ENCODE measurements around the gene FRS3. TPM values are rescaled to one million over a fixed set of nuclear protein-coding genes. Genes with fewer than 3 reads are reported as not detected.

Gene FRS3
- total RNA-seq, 1 experiment from 2014 or later = 4.3 TPM

DNA sequence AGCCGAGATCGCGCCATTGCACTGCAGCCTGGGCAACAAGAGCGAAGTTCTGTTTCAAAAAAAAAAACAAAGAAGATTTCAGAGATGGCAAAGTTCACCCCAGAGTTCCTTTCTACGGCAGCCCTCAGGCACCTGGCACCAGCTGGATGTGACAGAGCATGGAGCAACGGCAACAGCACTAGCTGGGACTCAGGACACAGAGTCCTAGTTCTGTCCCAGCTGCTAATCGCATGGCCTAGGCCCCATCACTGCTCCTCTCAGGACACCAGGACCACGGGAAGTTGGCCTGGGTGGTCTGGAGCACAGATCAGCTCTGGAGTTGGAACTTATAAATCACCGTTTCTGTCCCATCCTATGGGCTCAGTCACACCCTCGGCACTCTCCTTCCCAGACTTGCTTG, 33.6 kb downstream of the FRS3 start:
- intact Hi-C loops (cut with micrococcal nuclease; ENCODE audit: unreplicated experiment) = no loop called here
- Mint-ChIP-seq H3K27ac (ENCODE audit: unreplicated experiment) (no peak overlapping the region), H3K4me3 (ENCODE audit: unreplicated experiment) (no peak overlapping the region), H3K36me3 (ENCODE audit: insufficient read depth, unreplicated experiment) (peaks cover 14% of the 10 kb centered on the region), H3K27me3 (ENCODE audit: insufficient read depth, unreplicated experiment) (no peaks in the 10 kb centered on the region), H3K9me3 (ENCODE audit: unreplicated experiment) (no peaks in the 10 kb centered on the region), H3K4me1 (ENCODE audit: low read depth, unreplicated experiment) (peaks cover 32% of the 10 kb centered on the region)
- Histone ChIP-seq H3K36me3 (ENCODE audit: control insufficient read depth, insufficient read depth, low read length) (no peaks in the 10 kb centered on the region), H3K27me3 (replicated peaks; ENCODE audit: control insufficient read depth, insufficient read depth, low read length) (no peaks in the 10 kb centered on the region), H3K4me3 (ENCODE audit: low read depth, low read length) (no peak overlapping the region), H3K9me3 (no peaks in the 10 kb centered on the region), H3K4me1 (peaks cover 37% of the 10 kb centered on the region)
- ChIA-PET CTCF (no interaction called here), POLR2A (no interaction called here)
- TF ChIP-seq, protein P1, sequence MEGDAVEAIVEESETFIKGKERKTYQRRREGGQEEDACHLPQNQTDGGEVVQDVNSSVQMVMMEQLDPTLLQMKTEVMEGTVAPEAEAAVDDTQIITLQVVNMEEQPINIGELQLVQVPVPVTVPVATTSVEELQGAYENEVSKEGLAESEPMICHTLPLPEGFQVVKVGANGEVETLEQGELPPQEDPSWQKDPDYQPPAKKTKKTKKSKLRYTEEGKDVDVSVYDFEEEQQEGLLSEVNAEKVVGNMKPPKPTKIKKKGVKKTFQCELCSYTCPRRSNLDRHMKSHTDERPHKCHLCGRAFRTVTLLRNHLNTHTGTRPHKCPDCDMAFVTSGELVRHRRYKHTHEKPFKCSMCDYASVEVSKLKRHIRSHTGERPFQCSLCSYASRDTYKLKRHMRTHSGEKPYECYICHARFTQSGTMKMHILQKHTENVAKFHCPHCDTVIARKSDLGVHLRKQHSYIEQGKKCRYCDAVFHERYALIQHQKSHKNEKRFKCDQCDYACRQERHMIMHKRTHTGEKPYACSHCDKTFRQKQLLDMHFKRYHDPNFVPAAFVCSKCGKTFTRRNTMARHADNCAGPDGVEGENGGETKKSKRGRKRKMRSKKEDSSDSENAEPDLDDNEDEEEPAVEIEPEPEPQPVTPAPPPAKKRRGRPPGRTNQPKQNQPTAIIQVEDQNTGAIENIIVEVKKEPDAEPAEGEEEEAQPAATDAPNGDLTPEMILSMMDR (IDR thresholded peaks at IDR 0.05; ENCODE audit: insufficient read depth in 1 of 2, low read depth in 1 of 2, low read length in 1 of 2, severe bottlenecking in 1 of 2, unreplicated experiment in 1 of 2) = no peak
- BruUV-seq (replicated peaks) = no TSS peak
- no peak for DNase-seq

DNA sequence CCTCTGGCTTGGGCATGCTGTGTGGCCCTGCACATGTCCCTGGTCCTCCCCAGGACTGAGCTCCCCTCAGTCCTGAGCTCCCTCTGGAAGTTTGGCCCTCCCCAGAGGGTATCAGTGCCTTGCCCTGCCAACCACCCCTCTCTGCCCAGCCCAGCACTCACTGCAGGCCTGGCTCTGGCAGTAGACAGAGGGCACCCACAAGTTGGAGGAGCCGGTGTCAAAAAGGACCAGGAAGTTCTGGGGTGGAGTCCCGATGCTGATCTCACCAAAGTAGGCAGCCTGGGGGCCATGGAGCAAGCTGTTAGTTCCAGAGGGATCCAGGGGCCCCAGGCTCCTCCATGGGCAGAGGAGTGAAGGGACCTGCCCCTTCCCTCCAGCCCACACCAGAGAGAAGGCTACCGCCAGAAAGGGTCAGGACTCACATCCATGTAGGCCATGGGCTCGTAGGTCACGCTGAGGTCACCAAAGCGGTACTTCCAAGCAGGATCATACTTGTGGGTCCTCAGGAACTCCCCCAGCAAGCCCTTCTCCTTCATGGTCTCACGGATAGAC, 35.4 kb downstream of the FRS3 start:
- intact Hi-C loops (cut with micrococcal nuclease; ENCODE audit: unreplicated experiment) = no loop called here
- BruUV-seq (replicated peaks) = no TSS peak
- Histone ChIP-seq H3K36me3 (ENCODE audit: control insufficient read depth, insufficient read depth, low read length) (no peaks in the 10 kb centered on the region), H3K4me1 (peaks cover 55% of the 10 kb centered on the region), H3K9me3 (no peaks in the 10 kb centered on the region), H3K4me3 (ENCODE audit: low read depth, low read length) (no peak overlapping the region), H3K27me3 (replicated peaks; ENCODE audit: control insufficient read depth, insufficient read depth, low read length) (no peaks in the 10 kb centered on the region)
- H3K9me3 Mint-ChIP-seq (ENCODE audit: unreplicated experiment) = no peaks in the 10 kb centered on the region
- peaks cover 34% of the 10 kb centered on the region for H3K4me1 Mint-ChIP-seq (ENCODE audit: low read depth, unreplicated experiment)
- POLR2A ChIA-PET = no interaction called here
- TF ChIP-seq, protein P1 (IDR thresholded peaks at IDR 0.05; ENCODE audit: insufficient read depth in 1 of 2, low read depth in 1 of 2, low read length in 1 of 2, severe bottlenecking in 1 of 2, unreplicated experiment in 1 of 2) = no peak
- no peak overlapping the region for H3K27ac Mint-ChIP-seq (ENCODE audit: unreplicated experiment)
- no peak overlapping the region for H3K4me3 Mint-ChIP-seq (ENCODE audit: unreplicated experiment)
- DNase-seq = no peak
- H3K36me3 Mint-ChIP-seq (ENCODE audit: insufficient read depth, unreplicated experiment) = peaks cover 14% of the 10 kb centered on the region
- CTCF ChIA-PET = no interaction called here
- H3K27me3 Mint-ChIP-seq (ENCODE audit: insufficient read depth, unreplicated experiment) = no peaks in the 10 kb centered on the region

DNA sequence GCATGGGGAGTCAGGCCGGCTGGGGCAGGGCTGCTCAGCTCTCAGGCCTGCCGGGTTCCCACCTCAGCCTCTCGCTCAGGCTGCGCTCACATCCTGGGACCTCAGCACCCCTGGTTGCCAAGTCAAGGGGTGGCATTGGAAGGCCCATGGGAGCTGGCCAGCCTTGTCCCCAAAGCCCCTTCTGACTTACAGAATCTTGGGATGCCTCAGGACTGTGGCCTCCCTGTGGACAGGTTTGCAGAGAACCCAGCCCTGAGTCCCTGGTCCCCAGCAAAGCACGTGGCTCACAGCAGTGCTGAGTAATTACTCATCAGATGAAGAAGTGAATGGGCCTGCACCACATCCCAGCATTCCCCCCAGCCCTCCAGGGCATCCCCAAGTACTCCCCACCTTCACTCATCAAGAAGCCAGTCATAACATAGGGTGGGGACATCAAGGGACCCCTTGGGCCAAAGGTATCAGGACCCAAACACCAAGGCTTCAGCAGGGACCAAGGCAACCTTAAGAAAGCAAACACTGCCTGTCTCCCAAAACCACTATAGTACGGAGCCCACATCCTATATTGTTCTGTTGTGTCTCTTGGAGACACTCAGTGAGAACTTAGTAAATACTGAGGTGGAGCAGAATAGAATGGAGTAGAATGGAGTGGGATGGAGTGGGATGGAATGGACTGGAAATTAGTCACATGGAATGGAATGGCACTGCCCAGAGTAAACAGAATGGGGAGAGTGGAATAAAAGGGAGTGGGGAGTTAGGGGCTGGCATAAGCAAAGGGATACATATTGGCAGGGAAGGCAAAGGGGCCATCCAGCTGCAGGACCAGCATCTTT, 36.1 kb downstream of the FRS3 start:
- H3K36me3 Mint-ChIP-seq (ENCODE audit: insufficient read depth, unreplicated experiment) = peaks cover 14% of the 10 kb centered on the region
- no peak overlapping the region for H3K4me3 ChIP-seq (ENCODE audit: low read depth, low read length)
- H3K4me1 Mint-ChIP-seq (ENCODE audit: low read depth, unreplicated experiment) = peaks cover 40% of the 10 kb centered on the region
- H3K9me3 ChIP-seq = no peaks in the 10 kb centered on the region
- no peak for DNase-seq
- CTCF ChIA-PET = no interaction called here
- no peak overlapping the region for H3K4me3 Mint-ChIP-seq (ENCODE audit: unreplicated experiment)
- peaks cover 62% of the 10 kb centered on the region for H3K4me1 ChIP-seq
- peak overlapping the region; percentile 92 for H3K27ac Mint-ChIP-seq (ENCODE audit: unreplicated experiment)
- BruUV-seq (replicated peaks) = no TSS peak
- no peaks in the 10 kb centered on the region for H3K27me3 ChIP-seq (replicated peaks; ENCODE audit: control insufficient read depth, insufficient read depth, low read length)
- intact Hi-C loops (cut with micrococcal nuclease; ENCODE audit: unreplicated experiment) = no loop called here
- POLR2A ChIA-PET = no interaction called here
- H3K9me3 Mint-ChIP-seq (ENCODE audit: unreplicated experiment) = no peaks in the 10 kb centered on the region
- H3K36me3 ChIP-seq (ENCODE audit: control insufficient read depth, insufficient read depth, low read length) = no peaks in the 10 kb centered on the region
- TF ChIP-seq, protein P1 (IDR thresholded peaks at IDR 0.05; ENCODE audit: insufficient read depth in 1 of 2, low read depth in 1 of 2, low read length in 1 of 2, severe bottlenecking in 1 of 2, unreplicated experiment in 1 of 2) = no peak
- no peaks in the 10 kb centered on the region for H3K27me3 Mint-ChIP-seq (ENCODE audit: insufficient read depth, unreplicated experiment)
